Measurements from ENCODE around the gene SETX.

DNA sequence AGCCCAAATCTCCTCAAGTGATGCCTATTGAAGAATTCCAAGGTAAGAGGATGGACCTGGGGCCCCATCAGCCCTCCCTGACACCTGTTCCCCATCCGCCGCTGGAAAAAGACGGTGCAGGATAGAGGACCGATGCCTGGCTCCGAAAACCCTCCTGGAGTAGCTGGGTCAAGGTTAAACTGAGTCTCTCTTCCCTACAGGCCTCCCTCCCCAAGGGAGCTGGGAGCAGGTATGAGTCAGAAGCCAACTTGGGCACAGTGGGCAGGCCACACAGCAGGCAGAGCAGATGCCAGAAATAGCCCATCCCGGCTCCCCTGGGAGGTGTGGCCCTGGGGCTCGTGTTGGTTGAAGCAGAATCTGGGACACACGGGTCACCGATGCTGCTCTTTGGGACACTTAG, 117.3 kb downstream of the SETX start:
- TF ChIP-seq, protein P1, sequence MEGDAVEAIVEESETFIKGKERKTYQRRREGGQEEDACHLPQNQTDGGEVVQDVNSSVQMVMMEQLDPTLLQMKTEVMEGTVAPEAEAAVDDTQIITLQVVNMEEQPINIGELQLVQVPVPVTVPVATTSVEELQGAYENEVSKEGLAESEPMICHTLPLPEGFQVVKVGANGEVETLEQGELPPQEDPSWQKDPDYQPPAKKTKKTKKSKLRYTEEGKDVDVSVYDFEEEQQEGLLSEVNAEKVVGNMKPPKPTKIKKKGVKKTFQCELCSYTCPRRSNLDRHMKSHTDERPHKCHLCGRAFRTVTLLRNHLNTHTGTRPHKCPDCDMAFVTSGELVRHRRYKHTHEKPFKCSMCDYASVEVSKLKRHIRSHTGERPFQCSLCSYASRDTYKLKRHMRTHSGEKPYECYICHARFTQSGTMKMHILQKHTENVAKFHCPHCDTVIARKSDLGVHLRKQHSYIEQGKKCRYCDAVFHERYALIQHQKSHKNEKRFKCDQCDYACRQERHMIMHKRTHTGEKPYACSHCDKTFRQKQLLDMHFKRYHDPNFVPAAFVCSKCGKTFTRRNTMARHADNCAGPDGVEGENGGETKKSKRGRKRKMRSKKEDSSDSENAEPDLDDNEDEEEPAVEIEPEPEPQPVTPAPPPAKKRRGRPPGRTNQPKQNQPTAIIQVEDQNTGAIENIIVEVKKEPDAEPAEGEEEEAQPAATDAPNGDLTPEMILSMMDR (IDR thresholded peaks at IDR 0.05), result no peak
- no peak for TF ChIP-seq EP300 (IDR thresholded peaks at IDR 0.05)
- no peak for TF ChIP-seq POLR2A (IDR thresholded peaks at IDR 0.05)

Measured in sigmoid colon (tissue), 4 donors.